ENCODE measurements around the gene NDUFS2.
A peak's percentile ranks its signal among the peaks of the same experiment; 100 is the strongest.

NDUFS2 gene

DNA sequence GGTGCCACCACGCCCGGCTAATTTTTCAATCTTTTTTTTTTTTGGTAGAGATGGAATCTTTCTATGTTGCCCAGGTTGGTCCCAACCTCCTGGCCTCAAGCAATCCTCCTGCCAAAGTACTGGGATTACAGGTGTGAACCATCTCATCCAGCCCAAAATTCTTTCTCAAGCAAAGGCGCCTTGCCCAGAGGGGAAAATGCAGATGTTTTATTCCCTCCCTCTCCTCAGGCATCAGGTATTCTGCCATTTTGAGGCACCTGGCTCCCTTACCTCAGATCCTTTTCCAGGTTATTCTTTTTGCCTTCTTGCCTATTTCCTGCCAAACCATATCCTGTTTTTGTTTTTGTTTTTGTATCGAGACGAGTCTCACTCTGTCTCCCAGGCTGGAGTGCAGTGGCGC lies 13.8 kb upstream of the NDUFS2 start:
- H2BK12ac ChIP-seq (ENCODE audit: low read length): no peak overlapping the region
- no peak overlapping the region for H3K18ac ChIP-seq (ENCODE audit: low read length)
- no peak overlapping the region for H2BK120ac ChIP-seq (ENCODE audit: insufficient read depth, low read length, poor library complexity)
- H3K79me2 ChIP-seq (ENCODE audit: control insufficient read depth, insufficient read depth, low read length, poor library complexity): no peaks in the 10 kb centered on the region
- no peak overlapping the region for H3K14ac ChIP-seq (ENCODE audit: low read length)
- peak; percentile 53 to 70 for DNase-seq
- no CpG with 5 or more reads among the region's 6 CpGs for WGBS (ENCODE audit: extremely low coverage, insufficient coverage, insufficient read length)
- H3K27me3 ChIP-seq (ENCODE audit: insufficient read depth, low read length): no peaks in the 10 kb centered on the region
- H2AK5ac ChIP-seq (ENCODE audit: low read length): no peak overlapping the region
- H4K8ac ChIP-seq (ENCODE audit: low read depth, low read length): no peak overlapping the region
- no peak overlapping the region for H2AFZ ChIP-seq (ENCODE audit: insufficient read depth, low read length, poor library complexity)
- H3K4me3 ChIP-seq (ENCODE audit: low read depth, low read length): no peak overlapping the region
- H3K27ac ChIP-seq (ENCODE audit: low read depth, low read length): no peak overlapping the region
- H3K4ac ChIP-seq (ENCODE audit: low read depth, low read length): no peak overlapping the region
- H3K36me3 ChIP-seq (ENCODE audit: control insufficient read depth in 1 of 2, insufficient read depth in 2 of 2, low read length in 2 of 2): no peaks in the 10 kb centered on the region
- H3K79me1 ChIP-seq (ENCODE audit: low read length): no peaks in the 10 kb centered on the region
- no peak overlapping the region for H2BK5ac ChIP-seq (ENCODE audit: low read depth, low read length, poor library complexity)
- no peak overlapping the region for H4K91ac ChIP-seq (ENCODE audit: low read depth, low read length)
- H4K12ac ChIP-seq (ENCODE audit: low read depth, low read length): no peak overlapping the region
- H3K9me3 ChIP-seq (ENCODE audit: insufficient read depth, low read depth, low read length): no peaks in the 10 kb centered on the region
- no peak overlapping the region for H3K9ac ChIP-seq (ENCODE audit: low read length)
- no peak overlapping the region for H3K4me2 ChIP-seq (ENCODE audit: low read length)
- H3K4me1 ChIP-seq (ENCODE audit: control insufficient read depth in 1 of 2, insufficient read depth in 2 of 2, low read length in 2 of 2): no peaks in the 10 kb centered on the region
- H3K23ac ChIP-seq (ENCODE audit: low read length): no peak overlapping the region

GRCh38 chr1:161189036-161189435 lies 13.1 kb upstream of the NDUFS2 start:
- no peak overlapping the region for H2AFZ ChIP-seq (ENCODE audit: insufficient read depth, low read length, poor library complexity)
- H3K14ac ChIP-seq (ENCODE audit: low read length): no peak overlapping the region
- no peak overlapping the region for H2BK5ac ChIP-seq (ENCODE audit: low read depth, low read length, poor library complexity)
- H2AK5ac ChIP-seq (ENCODE audit: low read length): no peak overlapping the region
- no peak overlapping the region for H3K18ac ChIP-seq (ENCODE audit: low read length)
- H4K12ac ChIP-seq (ENCODE audit: low read depth, low read length): no peak overlapping the region
- no peak overlapping the region for H3K4me3 ChIP-seq (ENCODE audit: low read depth, low read length)
- no peak overlapping the region for H3K23ac ChIP-seq (ENCODE audit: low read length)
- H3K36me3 ChIP-seq (ENCODE audit: control insufficient read depth in 1 of 2, insufficient read depth in 2 of 2, low read length in 2 of 2): no peaks in the 10 kb centered on the region
- no peak overlapping the region for H4K8ac ChIP-seq (ENCODE audit: low read depth, low read length)
- no peaks in the 10 kb centered on the region for H3K79me1 ChIP-seq (ENCODE audit: low read length)
- H3K4me1 ChIP-seq (ENCODE audit: control insufficient read depth in 1 of 2, insufficient read depth in 2 of 2, low read length in 2 of 2): no peaks in the 10 kb centered on the region
- no peak overlapping the region for H3K27ac ChIP-seq (ENCODE audit: low read depth, low read length)
- no peaks in the 10 kb centered on the region for H3K27me3 ChIP-seq (ENCODE audit: insufficient read depth, low read length)
- no peaks in the 10 kb centered on the region for H3K79me2 ChIP-seq (ENCODE audit: control insufficient read depth, insufficient read depth, low read length, poor library complexity)
- no peaks in the 10 kb centered on the region for H3K9me3 ChIP-seq (ENCODE audit: insufficient read depth, low read depth, low read length)
- H2BK12ac ChIP-seq (ENCODE audit: low read length): no peak overlapping the region
- no CpG with 5 or more reads among the region's 5 CpGs for WGBS (ENCODE audit: extremely low coverage, insufficient coverage, insufficient read length)
- no peak overlapping the region for H2BK120ac ChIP-seq (ENCODE audit: insufficient read depth, low read length, poor library complexity)
- no peak overlapping the region for H3K9ac ChIP-seq (ENCODE audit: low read length)
- no peak overlapping the region for H3K4ac ChIP-seq (ENCODE audit: low read depth, low read length)
- no peak overlapping the region for H3K4me2 ChIP-seq (ENCODE audit: low read length)
- peak; percentile 69 to 93 for DNase-seq
- H4K91ac ChIP-seq (ENCODE audit: low read depth, low read length): no peak overlapping the region

DNA sequence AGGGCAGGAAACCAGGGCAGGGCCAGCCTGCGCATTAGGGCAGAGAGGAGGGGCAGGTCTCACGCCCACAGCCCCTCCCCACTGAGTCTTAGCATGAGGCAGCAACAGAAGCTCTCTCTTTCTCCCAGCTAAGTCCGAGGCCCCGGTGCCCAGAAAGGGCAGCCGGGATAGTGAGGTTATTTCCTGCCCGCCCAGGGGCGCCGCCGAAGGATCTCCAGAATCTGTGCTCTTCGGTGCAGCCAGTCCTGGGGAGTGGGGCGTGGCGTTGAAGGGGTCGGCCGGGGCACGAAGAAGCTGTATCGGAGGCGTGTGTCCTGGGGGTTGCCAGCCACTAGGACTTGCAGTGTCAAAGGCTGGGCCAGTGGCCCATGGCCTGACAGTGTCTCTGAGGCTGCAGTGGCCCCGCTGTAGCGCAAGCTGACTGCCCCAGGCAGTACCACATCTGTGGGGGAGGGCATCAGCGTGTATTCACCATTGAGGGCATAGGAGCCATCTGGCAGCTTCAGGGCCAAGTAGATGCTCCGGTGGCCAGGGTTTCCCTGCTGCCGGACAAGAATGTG lies 11.1 kb upstream of the NDUFS2 start:
- no peak overlapping the region for H3K23ac ChIP-seq (ENCODE audit: low read length)

DNA sequence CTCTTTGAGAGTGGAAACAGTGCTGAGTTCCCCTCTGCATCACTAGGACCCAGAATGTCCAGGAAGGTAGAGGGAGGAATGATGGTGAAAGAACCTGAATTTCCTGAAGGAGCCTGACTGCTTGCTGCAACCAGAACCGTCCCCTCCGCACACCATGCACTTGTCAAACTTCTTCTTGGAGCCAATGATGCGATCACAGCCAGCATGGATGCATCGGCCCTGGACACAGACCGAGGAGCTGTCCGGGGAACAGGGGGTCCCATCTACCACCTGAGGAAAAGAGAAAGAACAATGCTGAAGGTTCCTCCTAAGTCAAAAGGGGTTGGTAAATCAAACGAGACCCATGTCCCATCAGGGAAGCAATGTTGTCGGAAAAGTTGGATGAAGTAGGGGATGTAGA lies 10.2 kb upstream of the NDUFS2 start:
- H2BK12ac ChIP-seq (ENCODE audit: low read length): no peak overlapping the region
- H3K14ac ChIP-seq (ENCODE audit: low read length): no peak overlapping the region
- H3K4me3 ChIP-seq (ENCODE audit: low read depth, low read length): no peak overlapping the region
- no peaks in the 10 kb centered on the region for H3K4me1 ChIP-seq (ENCODE audit: control insufficient read depth in 1 of 2, insufficient read depth in 2 of 2, low read length in 2 of 2)
- no peaks in the 10 kb centered on the region for H3K27me3 ChIP-seq (ENCODE audit: insufficient read depth, low read length)
- no peak overlapping the region for H4K12ac ChIP-seq (ENCODE audit: low read depth, low read length)
- no CpG with 5 or more reads among the region's 8 CpGs for WGBS (ENCODE audit: extremely low coverage, insufficient coverage, insufficient read length)
- no peak overlapping the region for H3K27ac ChIP-seq (ENCODE audit: low read depth, low read length)
- H3K36me3 ChIP-seq (ENCODE audit: control insufficient read depth in 1 of 2, insufficient read depth in 2 of 2, low read length in 2 of 2): no peaks in the 10 kb centered on the region
- no peak overlapping the region for H4K91ac ChIP-seq (ENCODE audit: low read depth, low read length)
- no peak overlapping the region for H3K18ac ChIP-seq (ENCODE audit: low read length)
- no peaks in the 10 kb centered on the region for H3K79me2 ChIP-seq (ENCODE audit: control insufficient read depth, insufficient read depth, low read length, poor library complexity)
- peak in 1 of 2 donors; percentile 25 for DNase-seq
- H3K79me1 ChIP-seq (ENCODE audit: low read length): no peaks in the 10 kb centered on the region
- H3K4me2 ChIP-seq (ENCODE audit: low read length): no peak overlapping the region
- no peak overlapping the region for H2BK5ac ChIP-seq (ENCODE audit: low read depth, low read length, poor library complexity)
- no peak overlapping the region for H3K23ac ChIP-seq (ENCODE audit: low read length)
- H3K9ac ChIP-seq (ENCODE audit: low read length): no peak overlapping the region
- no peaks in the 10 kb centered on the region for H3K9me3 ChIP-seq (ENCODE audit: insufficient read depth, low read depth, low read length)
- H4K8ac ChIP-seq (ENCODE audit: low read depth, low read length): no peak overlapping the region
- no peak overlapping the region for H2AFZ ChIP-seq (ENCODE audit: insufficient read depth, low read length, poor library complexity)
- H3K4ac ChIP-seq (ENCODE audit: low read depth, low read length): no peak overlapping the region
- no peak overlapping the region for H2BK120ac ChIP-seq (ENCODE audit: insufficient read depth, low read length, poor library complexity)
- H2AK5ac ChIP-seq (ENCODE audit: low read length): no peak overlapping the region

More for the DNA sequence above, 11.1 kb upstream of the NDUFS2 start:
- Histone ChIP-seq H3K9ac (ENCODE audit: low read length) (no peak overlapping the region), H2AFZ (ENCODE audit: insufficient read depth, low read length, poor library complexity) (no peak overlapping the region), H3K27ac (ENCODE audit: low read depth, low read length) (no peak overlapping the region), H4K91ac (ENCODE audit: low read depth, low read length) (no peak overlapping the region), H3K36me3 (ENCODE audit: control insufficient read depth in 1 of 2, insufficient read depth in 2 of 2, low read length in 2 of 2) (no peaks in the 10 kb centered on the region), H2AK5ac (ENCODE audit: low read length) (no peak overlapping the region), H3K79me1 (ENCODE audit: low read length) (no peaks in the 10 kb centered on the region), H3K4me1 (ENCODE audit: control insufficient read depth in 1 of 2, insufficient read depth in 2 of 2, low read length in 2 of 2) (no peaks in the 10 kb centered on the region), H4K12ac (ENCODE audit: low read depth, low read length) (no peak overlapping the region), H2BK12ac (ENCODE audit: low read length) (no peak overlapping the region), H3K79me2 (ENCODE audit: control insufficient read depth, insufficient read depth, low read length, poor library complexity) (no peaks in the 10 kb centered on the region), H3K4me2 (ENCODE audit: low read length) (no peak overlapping the region), H3K18ac (ENCODE audit: low read length) (no peak overlapping the region), H2BK5ac (ENCODE audit: low read depth, low read length, poor library complexity) (no peak overlapping the region), H4K8ac (ENCODE audit: low read depth, low read length) (no peak overlapping the region), H2BK120ac (ENCODE audit: insufficient read depth, low read length, poor library complexity) (no peak overlapping the region), H3K4me3 (ENCODE audit: low read depth, low read length) (no peak overlapping the region), H3K14ac (ENCODE audit: low read length) (no peak overlapping the region), H3K9me3 (ENCODE audit: insufficient read depth, low read depth, low read length) (no peaks in the 10 kb centered on the region), H3K27me3 (ENCODE audit: insufficient read depth, low read length) (no peaks in the 10 kb centered on the region), H3K4ac (ENCODE audit: low read depth, low read length) (no peak overlapping the region)
- no CpG with 5 or more reads among the region's 22 CpGs for WGBS (ENCODE audit: extremely low coverage, insufficient coverage, insufficient read length)
- DNase-seq: no peak
